Right cardiac atrium (tissue), 5 donors: ENCODE data around the gene DNAJC25. TPM values are rescaled to one million over a fixed set of nuclear protein-coding genes. Genes with fewer than 3 reads are reported as not detected.
A peak's percentile ranks its signal among the peaks of the same experiment; 100 is the strongest.

Experiments used
- ATAC-seq, 2 donors: fragments of 200-7000 bp; cut with Tn5 transposase; one replicate each; pipeline versions ENCODE4 v1.8.0 to v1.9.1; 2020; ENCODE audit warnings: moderate library complexity in 2 of 2, mild to moderate bottlenecking in 1 of 2
- DNase-seq, 3 donors: peaks; one replicate each; pipeline ENCODE4 v3.0.0-alpha.2; 2020
- H3K27ac ChIP-seq: one replicate; pipeline ENCODE4 v1.5.1; 2013; ENCODE audit warnings: mild to moderate bottlenecking, low read length, control low read depth, moderate library complexity
- H3K27me3 ChIP-seq: one replicate; pipeline ENCODE4 v1.6.1; 2013; ENCODE audit not compliant: control insufficient read depth, insufficient read depth
- H3K4me1 ChIP-seq: one replicate; pipeline ENCODE4 v1.6.1; 2013; ENCODE audit warnings: low read length; ENCODE audit not compliant: control insufficient read depth, insufficient read depth
- H3K4me3 ChIP-seq: one replicate; pipeline ENCODE4 v1.5.1; 2013; ENCODE audit warnings: low read length, control low read depth
- H3K9me3 ChIP-seq: one replicate; pipeline ENCODE4 v1.6.1; 2013; ENCODE audit warnings: low read length; ENCODE audit not compliant: control insufficient read depth
- WGBS: extraction: QIAGEN DNeasy Blood & Tissue Kit; methylation state at CpG from one replicate; pipeline ENCODE4 v1.1.7; 2013; 5-methylcytosine and 5-hydroxymethylcytosine counted together
- intact Hi-C, 4 donors: fragments of 100-400 bp; cut with DNase I; formaldehyde crosslinking; loops; one replicate each; pipeline versions ENCODE4 v1.11.0 to v1.14.0; 2022 to 2023
- long read RNA-seq, 4 donors: library from polyadenylated mRNA; unstranded; transcript quantifications; one replicate each; pipeline ENCODE4 v2.0.0, GENCODE V29; 2020 to 2021
- polyA plus RNA-seq: library from polyadenylated mRNA; stranded (reverse); fragments of 200-250 nt; gene quantifications from one replicate; pipeline ENCODE4 v1.2.3, GENCODE V29; 2013
- total RNA-seq, 4 donors: library from RNA; stranded (reverse); fragmentation: NEBNext Ultra II Directional; extraction: Animal tissue kit (Norgen Biotek cat#: 25700); gene quantifications; one replicate each; pipeline ENCODE4 v1.2.1, GENCODE V29; 2021
- donor health status: healthy with polysubstance abuse.
- donor health status: DM: no; HTN: yes; CAD: no.
- donor health status: DM: no; HTN: no; CAD: no.
- donor health status: DM: no; HTN: yes; CAD: no; lungs with severe emphysema.
- donor health status: DM: yes; HTN: yes; CAD: no.

DNAJC25 gene
- total RNA-seq (1 to 10 TPM; 4.4 to 7.2 (median 5.8) TPM), polyA plus RNA-seq (5.0 TPM)
- long read RNA-seq, donor 1, transcript DNAJC25-201 (4 exons, 2,268 nt) = major isoform, 12 of 17 reads
- long read RNA-seq, donor 1, partial matches to known transcripts = 1 of 17 reads
- long read RNA-seq, donor 1, other reads (novel, unspliced or antisense) = 1 of 17 reads
- long read RNA-seq, donor 2, partial matches to known transcripts = 0 of 3 reads
- long read RNA-seq, donor 2, other reads (novel, unspliced or antisense) = 0 of 3 reads
- long read RNA-seq, donor 3, partial matches to known transcripts = 0 of 5 reads
- long read RNA-seq, donor 3, other reads (novel, unspliced or antisense) = 0 of 5 reads
- long read RNA-seq, donor 4, partial matches to known transcripts = 0 of 7 reads
- long read RNA-seq, donor 4, other reads (novel, unspliced or antisense) = 0 of 7 reads

DNA sequence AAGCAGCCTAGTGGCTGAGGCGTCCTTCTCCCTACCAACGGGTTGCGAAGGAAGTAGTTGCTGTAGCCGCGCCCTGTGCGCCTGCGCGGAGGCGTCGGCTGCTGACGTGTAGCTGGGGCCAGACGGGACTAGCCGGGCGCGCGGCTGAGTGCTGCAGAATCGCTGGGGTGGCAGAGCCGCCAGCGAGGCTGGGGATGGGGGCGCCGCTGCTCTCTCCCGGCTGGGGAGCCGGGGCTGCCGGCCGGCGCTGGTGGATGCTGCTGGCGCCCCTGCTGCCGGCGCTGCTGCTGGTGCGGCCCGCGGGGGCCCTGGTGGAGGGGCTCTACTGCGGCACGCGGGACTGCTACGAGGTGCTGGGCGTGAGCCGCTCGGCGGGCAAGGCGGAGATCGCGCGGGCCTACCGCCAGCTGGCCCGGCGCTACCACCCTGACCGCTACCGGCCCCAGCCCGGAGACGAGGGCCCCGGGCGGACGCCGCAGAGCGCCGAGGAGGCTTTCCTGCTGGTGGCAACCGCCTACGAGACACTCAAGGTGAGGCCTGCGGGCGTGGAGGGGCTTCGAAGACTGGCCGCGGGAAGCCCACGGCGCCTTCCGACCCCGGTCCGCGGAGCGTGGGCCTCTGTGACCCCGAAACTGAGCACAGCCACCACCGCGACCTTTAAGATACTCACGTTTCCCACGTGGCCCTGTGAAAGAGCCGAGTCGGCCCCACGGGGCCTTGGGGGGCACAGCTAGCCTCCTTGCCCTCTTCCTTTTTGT lies at the start of gene DNAJC25:
Gene DNAJC25 (plus strand): TSS at position 121 of the 758 bp plus-strand sequence. CDS start 74 bp downstream, at position 195.
- Histone ChIP-seq H3K9me3 (no peaks in the 10 kb centered on the region), H3K27me3 (no peaks in the 10 kb centered on the region), H3K27ac (peak within 1 kb of the TSS; percentile 77), H3K4me3 (peak within 1 kb of the TSS; percentile 79), H3K4me1 (peaks cover 4% of the 10 kb centered on the region)
- peak; percentile 100 for ATAC-seq
- intact Hi-C loops = no loop called here
- DNase-seq = peak; percentile 97 to 98 (median 98)
- WGBS = under 1% methylated on average over 79 of the region's 79 CpGs

DNA sequence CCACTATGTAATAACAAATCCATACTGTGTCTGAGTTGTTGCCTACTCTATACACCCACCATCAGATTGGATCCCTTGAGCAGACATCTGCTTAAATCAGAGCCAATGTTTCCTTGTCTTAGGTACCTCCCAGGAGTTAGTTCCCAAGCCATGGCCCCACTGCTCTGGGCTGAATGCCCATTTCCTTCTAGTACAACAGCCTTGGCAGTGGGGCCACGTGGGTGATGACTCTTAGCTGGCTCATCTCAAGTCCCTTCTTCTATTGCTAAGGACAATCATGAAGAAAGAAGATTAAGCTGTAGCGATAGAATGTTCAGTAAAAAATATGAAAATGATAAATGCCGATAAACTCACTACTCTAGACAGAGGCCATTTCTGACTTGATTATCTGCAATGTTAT lies 48.2 kb upstream of the DNAJC25 start:
- Histone ChIP-seq H3K27ac (no peak overlapping the region), H3K4me3 (no peak overlapping the region), H3K9me3 (no peaks in the 10 kb centered on the region), H3K27me3 (no peaks in the 10 kb centered on the region), H3K4me1 (no peaks in the 10 kb centered on the region)
- intact Hi-C loops = no loop called here
- no peak for ATAC-seq
- no peak for DNase-seq
- WGBS = 79% methylated on average over 3 of the region's 3 CpGs

DNA sequence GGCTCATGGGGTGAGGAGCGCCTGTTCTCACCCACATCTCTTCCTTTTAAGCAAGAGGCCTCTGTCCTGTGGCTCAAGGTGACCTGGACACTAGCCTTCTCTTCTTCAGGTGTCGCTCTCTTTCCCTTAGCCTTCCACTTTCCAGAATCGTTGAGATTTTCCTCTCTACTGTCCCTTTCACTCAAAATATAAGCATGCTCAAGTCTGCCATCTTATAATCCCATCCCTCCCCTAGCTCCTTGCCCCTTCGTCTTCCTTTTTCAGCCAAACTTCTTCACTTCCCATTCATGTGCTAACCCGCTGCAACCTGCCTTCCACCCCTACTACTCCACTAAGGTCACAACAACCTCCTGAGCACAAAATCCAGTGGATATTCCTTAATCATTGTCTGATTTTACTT lies 44.8 kb upstream of the DNAJC25 start:
- Histone ChIP-seq H3K27me3 (no peaks in the 10 kb centered on the region), H3K27ac (no peak overlapping the region), H3K9me3 (no peaks in the 10 kb centered on the region), H3K4me3 (no peak overlapping the region), H3K4me1 (no peaks in the 10 kb centered on the region)
- ATAC-seq (no peak), DNase-seq (no peak)
- 97% methylated on average over 5 of the region's 5 CpGs for WGBS
- intact Hi-C loops = no loop called here

- no peak overlapping the region for H3K27ac ChIP-seq
- H3K27me3 ChIP-seq = no peaks in the 10 kb centered on the region
- H3K4me1 ChIP-seq = no peaks in the 10 kb centered on the region
- 85% methylated on average over 5 of the region's 5 CpGs for WGBS
- no peak for DNase-seq
- H3K9me3 ChIP-seq = no peaks in the 10 kb centered on the region
- ATAC-seq = no peak
- intact Hi-C loops = no loop called here
- H3K4me3 ChIP-seq = no peak overlapping the region
Measured at GRCh38 chr9:111588846-111589245, 42.3 kb upstream of the DNAJC25 start.

GRCh38 chr9:111597852-111598732 lies 33.0 kb upstream of the DNAJC25 start:
- ATAC-seq (peak; percentile 49 to 56), DNase-seq (peak; percentile 50 to 84 (median 81))
- H3K27me3 ChIP-seq = no peaks in the 10 kb centered on the region
- peak overlapping the region; percentile 32 for H3K27ac ChIP-seq
- peak overlapping the region; percentile 87 for H3K4me3 ChIP-seq
- H3K9me3 ChIP-seq = no peaks in the 10 kb centered on the region
- H3K4me1 ChIP-seq = no peaks in the 10 kb centered on the region
- WGBS = 2% methylated on average over 41 of the region's 41 CpGs
- intact Hi-C loops = no loop called here

DNA sequence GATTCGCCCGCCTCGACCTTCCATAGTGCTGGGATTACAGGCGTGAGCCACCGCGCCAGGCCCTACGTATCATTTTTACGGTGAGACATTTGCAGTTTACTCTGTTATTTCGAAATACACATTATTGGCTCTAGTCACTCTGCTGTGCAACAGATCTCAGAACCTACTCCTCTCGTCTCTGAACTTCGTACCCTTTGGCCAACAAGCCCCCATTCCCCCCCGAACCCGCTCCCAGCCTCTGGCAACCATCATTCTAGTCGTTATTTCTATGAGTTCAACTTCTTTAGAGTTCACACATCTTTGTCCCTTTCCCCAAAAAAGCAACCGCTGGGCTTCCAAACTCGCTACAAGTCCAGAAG lies 32.4 kb upstream of the DNAJC25 start:
- peak; percentile 55 to 56 for ATAC-seq
- Histone ChIP-seq H3K27me3 (no peaks in the 10 kb centered on the region), H3K4me3 (peak overlapping the region; percentile 87), H3K4me1 (no peaks in the 10 kb centered on the region), H3K9me3 (no peaks in the 10 kb centered on the region), H3K27ac (peak overlapping the region; percentile 80)
- 2% methylated on average over 16 of the region's 16 CpGs for WGBS
- peak; percentile 44 to 71 (median 62) for DNase-seq
- intact Hi-C loops = no loop called here

GRCh38 chr9:111599092-111599954 lies 31.8 kb upstream of the DNAJC25 start, which contains the start of gene PTGR1:
Gene PTGR1, minus strand, starts transcription at chr9:111599647. Its CDS starts 2,225 bp downstream, at chr9:111597422.
- Histone ChIP-seq H3K9me3 (no peaks in the 10 kb centered on the region), H3K27ac (peak within 1 kb of the TSS; percentile 80), H3K4me1 (no peaks in the 10 kb centered on the region), H3K27me3 (no peaks in the 10 kb centered on the region), H3K4me3 (peak within 1 kb of the TSS; percentile 87)
- ATAC-seq (peak; percentile 92 to 94), DNase-seq (peak; percentile 89 to 95 (median 94))
- WGBS = under 1% methylated on average over 64 of the region's 64 CpGs
- intact Hi-C loops = no loop called here

DNA sequence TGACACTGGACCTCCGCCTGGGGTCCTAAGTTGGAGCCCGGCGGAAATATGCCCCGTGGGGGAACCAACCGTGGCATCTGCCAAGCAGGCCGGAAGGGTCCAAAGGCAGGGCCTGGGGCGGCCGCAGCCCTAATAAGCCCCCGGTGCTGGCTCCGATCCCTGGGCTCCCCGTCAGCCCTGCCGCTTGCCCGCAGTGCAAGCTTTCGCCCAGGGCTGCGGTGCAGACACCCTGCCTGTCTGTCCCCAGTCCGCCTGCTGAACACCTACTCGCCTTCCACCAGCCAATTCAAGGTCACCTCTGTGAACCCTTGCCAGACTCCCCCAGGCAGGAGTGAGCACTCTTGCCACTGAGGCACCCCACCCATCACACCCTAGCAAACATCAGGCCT lies 31.2 kb upstream of the DNAJC25 start:
- peak overlapping the region; percentile 87 for H3K4me3 ChIP-seq
- intact Hi-C loops = no loop called here
- peak in 1 of 2 donors; percentile 23 for ATAC-seq

DNA sequence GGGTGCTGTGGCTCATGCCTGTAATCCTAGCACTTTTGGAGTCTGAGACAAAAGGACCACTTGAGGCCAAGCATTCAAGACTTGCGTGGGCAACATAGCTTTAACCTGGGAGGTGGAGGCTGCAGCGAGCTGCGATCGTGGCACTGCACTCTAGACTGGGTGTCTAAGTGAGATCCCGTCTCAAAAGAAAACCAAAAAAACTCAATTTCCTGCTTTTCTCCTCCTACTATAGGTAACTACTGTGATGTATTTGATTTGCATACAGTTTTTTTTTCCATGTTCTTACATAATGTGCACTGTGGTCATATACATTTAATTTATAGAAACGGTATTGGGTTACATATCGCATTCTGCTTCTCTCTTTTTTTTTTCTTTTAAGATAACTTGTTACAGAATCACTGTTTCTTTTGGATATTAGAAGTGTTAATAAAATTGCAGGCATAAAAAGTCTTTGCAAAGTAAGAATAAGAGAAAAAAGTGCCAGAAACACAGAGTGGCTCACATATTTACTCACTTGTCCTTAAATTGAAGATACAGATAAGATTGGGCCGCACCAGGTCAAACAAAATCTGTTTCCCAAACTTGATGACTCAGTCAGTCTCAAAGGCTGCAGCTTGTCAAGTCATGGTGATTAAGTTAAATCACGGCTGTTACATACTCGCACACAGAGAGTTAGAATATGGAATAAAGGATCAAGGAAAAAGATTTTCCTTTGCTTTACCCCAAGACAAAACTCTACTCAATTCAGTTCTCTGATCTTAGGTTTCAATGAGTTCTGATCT lies 29.7 kb upstream of the DNAJC25 start:
- ATAC-seq (no peak), DNase-seq (no peak)
- WGBS = 68% methylated on average over 10 of the region's 10 CpGs
- no peaks in the 10 kb centered on the region for H3K27me3 ChIP-seq
- no peak overlapping the region for H3K27ac ChIP-seq
- intact Hi-C loops = no loop called here
- H3K4me3 ChIP-seq = no peak overlapping the region
- no peaks in the 10 kb centered on the region for H3K4me1 ChIP-seq
- H3K9me3 ChIP-seq = no peaks in the 10 kb centered on the region

More for the DNA sequence above, 31.2 kb upstream of the DNAJC25 start:
- WGBS = 22% methylated on average over 17 of the region's 17 CpGs
- Histone ChIP-seq H3K9me3 (no peaks in the 10 kb centered on the region), H3K4me1 (no peaks in the 10 kb centered on the region), H3K27me3 (no peaks in the 10 kb centered on the region), H3K27ac (peak overlapping the region; percentile 80)
- no peak for DNase-seq
